Measurements from ENCODE around the gene MAP2K2.
A peak's percentile ranks its signal among the peaks of the same experiment; 100 is the strongest.
"Not testable (repeated sequence)": the region's sequence is repeated elsewhere in the genome, so short reads cannot be mapped to it uniquely, and the experiment has no call there.

Gene MAP2K2

GRCh38 chr19:4129050-4129449 is 5.1 kb upstream of the MAP2K2 start:
- DNase-seq = not testable (repeated sequence)

- DNase-seq = not testable (repeated sequence)
These were observed 3.4 kb upstream of the MAP2K2 start for GRCh38 chr19:4127322-4127721.

DNA sequence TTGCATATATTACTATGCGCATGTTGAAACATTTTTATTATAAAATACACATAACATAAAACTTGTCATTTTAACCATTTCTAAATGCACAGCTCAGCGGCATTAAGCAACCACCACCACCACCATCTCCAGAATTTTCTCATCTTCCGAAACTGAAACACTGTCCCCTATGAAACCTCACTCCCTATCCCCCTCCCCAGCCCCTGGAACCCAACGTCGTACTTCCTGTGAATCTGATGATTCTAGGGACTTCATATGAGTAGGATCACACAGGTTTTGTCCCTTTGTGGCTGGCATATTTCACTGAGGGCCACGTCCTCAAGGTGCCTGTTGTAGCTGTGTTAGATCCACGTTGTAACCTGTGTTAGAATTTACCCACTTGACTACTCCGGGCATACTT is 716 bp upstream of the MAP2K2 start:
- no peak for DNase-seq

- DNase-seq = no peak
These were observed 1.4 kb downstream of the MAP2K2 start for GRCh38 chr19:4122480-4122879.

- DNase-seq = no peak
These were observed 2.1 kb downstream of the MAP2K2 start for GRCh38 chr19:4121815-4122214.

DNA sequence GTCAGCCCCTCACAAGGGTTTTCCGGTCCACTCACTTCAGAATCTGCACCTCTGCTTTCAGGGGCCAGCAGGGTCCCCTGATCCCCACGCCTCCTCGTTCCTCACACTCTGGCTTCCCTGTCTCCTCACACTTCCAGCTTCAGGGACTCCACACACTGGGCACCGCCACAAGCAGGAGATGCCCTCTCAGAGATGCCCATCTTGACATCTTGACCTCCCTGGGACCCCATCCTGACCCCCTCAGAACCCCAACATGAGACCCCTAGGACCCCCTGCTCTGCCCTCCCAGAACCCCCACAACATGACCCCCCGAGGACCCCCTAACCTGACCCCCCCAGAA is 2.7 kb downstream of the MAP2K2 start:
- DNase-seq = no peak

GRCh38 chr19:4120559-4121272 is 3.2 kb downstream of the MAP2K2 start:
- no peak for DNase-seq

DNA sequence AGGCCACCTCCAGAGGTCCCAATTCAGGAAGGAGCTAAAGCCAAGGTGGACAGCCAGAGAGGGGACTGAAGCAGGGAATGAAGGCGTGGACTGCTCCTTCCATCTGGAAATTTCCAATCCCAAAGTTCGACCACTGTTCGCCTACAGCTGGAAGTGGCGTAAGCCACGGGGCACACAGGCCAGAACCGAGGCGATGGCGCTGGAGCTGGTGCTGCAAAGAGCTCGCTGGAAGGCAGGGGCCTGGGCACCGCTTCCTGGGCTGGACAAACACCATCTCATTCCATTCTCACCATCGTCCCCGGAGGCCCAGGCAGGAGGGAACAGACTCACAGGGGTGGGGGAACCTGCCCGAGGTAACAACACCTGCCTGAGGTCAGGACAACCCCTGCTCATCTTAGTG is 4.2 kb downstream of the MAP2K2 start:
- DNase-seq = no peak

DNA sequence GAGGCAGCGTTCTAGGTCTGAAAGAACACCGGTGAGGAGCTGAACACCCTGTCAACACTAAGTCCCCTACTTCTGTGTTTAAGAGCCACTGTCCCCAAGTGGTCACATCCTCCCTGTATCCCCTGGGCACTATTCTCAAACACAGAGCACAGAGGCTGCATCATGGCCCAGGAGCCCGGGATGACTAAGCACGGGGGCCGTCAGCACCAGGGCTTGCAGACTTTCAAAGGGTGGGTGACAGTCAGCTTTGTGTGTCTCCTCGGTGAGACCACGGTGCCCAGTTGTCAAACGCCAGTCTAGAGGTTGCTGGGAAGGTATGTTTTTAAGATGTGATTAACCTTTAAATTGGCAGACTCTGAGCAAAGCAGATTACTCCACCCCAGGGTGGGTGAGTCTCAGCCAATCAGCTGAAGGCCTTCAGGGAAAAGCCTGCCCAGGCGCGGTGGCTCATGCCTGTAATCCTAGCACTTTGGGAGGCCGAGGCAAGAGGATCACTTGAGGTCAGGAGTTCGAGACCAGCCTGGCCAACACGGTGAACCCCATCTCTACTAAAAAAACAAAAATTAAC is 8.0 kb downstream of the MAP2K2 start:
- DNase-seq = no peak

DNA sequence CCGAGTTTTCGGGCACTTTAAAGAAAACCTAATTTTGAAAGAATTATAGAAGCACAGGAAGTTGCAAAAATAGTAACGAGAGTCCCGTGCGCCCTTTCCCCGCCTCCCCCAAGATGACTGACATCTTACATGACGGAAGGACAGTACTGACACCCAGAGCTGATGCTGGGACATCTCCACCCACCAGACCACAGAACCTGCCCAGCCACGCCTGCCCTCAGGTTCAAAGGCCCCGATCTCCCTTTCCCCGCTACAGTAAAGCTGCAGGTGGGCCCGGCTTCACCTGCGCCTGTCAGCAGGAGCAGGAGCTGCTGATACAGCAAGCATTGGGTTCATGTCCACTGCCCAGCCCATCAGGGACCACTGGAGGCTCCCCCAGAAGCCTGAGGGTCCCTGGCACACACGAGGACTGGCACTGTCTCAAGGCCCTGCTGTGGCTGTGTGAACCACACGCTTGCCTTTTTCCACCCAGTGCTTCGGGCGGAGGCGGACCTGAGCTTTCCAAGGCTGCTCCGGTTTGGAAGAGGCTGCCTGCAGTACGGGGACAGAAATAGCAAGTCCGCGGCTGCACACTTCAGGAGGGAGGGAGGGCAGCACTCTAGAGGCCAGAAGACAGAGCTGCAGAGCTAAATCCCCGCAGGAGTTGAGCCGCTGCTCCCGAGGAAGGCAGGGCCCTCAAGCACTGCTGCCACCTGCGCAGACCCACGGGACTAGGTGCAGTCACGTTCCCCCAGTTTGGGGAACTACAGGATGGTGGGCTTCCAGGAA is 8.7 kb downstream of the MAP2K2 start:
- DNase-seq = peak; percentile 73

DNA sequence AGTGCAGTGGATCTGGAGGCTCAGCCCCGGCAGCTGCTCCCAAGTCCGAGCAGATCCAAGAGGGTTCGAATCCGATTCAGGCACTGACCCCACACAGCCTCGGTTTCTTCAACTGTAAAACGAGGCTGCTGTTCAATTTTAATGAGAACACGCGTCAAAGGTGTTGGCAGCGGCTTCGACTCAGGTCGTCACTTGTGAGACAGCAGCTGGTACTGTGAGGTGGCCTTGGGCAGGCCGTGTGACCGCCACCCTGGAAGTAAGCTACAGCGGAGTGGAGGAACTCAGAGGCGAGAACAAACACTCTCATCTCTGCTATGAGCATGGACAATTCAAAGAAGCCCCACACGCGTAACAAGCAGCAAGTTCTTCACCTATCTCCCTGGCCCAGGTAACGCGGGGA is 9.7 kb downstream of the MAP2K2 start:
- no peak for DNase-seq

GRCh38 chr19:4113398-4114088 is 10.4 kb downstream of the MAP2K2 start:
- no peak for DNase-seq

GRCh38 chr19:4112367-4112766 is 11.6 kb downstream of the MAP2K2 start:
- DNase-seq = no peak

GRCh38 chr19:4109626-4109945 is 14.3 kb downstream of the MAP2K2 start:
- DNase-seq = no peak

GRCh38 chr19:4108767-4109625 is 14.9 kb downstream of the MAP2K2 start:
- peak; percentile 82 for DNase-seq

GRCh38 chr19:4103080-4103433 is 20.9 kb downstream of the MAP2K2 start:
- DNase-seq = no peak

DNA sequence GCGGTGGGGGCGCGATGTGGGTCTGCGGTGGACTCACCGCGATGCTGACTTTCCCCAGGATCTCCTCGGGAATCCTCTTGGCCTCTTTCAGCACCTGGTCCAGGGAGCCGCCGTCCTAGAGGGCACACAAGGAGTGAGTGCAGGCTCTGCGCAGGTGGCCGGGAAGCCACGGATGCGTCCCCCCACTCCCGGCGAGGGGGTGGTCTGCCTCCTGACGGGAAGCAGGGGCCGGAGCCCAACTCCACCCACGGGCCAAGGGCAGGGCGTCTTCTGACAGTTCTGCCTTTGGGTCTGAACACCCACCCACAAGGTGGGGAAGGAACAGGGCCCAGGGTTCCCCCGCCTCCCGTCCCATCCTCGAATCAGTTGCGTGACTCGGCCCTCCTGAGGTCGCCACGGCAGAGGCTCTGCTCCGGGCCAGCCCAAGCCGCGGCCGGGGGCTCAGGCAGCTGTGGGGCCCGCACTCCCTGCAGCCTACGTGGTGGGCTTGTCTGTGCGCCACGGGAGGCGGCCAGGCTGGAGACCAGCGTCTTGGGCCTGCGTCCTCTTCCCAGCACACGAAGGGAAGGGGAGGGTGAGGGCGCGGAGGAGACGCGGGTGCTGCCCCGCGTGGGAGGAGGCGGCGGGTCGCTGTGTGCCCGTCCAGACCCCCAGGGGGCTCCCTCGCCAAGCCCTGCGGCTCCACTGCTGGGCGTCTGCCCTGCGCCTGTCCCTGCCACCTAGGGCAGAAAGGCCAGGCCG is 21.4 kb downstream of the MAP2K2 start:
- no peak for DNase-seq

GRCh38 chr19:4101496-4101770 is 22.5 kb downstream of the MAP2K2 start:
- no peak for DNase-seq

DNA sequence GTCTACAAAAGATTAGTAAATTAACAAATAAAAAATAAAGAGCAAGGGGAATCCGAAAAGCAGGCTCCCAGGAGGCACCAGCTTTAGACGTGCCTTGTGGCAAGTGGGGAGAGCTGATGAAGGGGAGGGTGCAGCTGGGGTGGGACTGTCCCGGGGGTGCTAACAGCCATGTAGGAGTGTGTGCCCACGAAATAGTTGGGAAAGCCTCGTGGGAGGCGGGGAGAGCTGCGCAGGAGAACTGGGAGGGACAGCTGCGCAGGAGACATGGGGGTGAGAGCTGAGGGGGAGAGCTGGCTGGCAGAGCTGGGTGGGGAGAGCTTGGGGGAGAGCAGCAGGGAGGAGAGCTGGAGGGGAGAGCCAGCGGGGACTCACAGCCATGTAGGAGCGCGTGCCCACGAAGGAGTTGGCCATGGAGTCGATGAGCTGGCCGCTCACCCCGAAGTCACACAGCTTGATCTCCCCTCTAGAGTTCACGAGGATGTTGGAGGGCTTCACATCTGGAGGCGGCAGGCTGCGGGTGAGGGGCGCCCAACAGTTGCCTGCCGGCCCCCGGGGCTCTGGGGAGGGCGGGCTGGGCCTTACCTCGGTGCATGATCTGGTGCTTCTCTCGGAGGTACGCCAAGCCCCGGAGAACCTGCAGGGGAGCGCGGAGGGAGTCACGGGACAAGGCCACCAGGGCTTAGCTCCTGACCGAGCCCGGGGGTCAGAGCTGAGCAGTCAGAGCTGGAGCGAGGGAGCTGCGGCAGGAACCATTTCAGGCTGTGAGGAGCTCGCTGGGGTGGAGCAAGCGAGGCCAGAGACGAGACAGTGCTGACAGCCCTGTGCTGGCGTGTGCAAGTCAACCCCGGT is 23.1 kb downstream of the MAP2K2 start:
- no peak for DNase-seq

GRCh38 chr19:4099041-4099764 is 24.7 kb downstream of the MAP2K2 start:
- no peak for DNase-seq

DNA sequence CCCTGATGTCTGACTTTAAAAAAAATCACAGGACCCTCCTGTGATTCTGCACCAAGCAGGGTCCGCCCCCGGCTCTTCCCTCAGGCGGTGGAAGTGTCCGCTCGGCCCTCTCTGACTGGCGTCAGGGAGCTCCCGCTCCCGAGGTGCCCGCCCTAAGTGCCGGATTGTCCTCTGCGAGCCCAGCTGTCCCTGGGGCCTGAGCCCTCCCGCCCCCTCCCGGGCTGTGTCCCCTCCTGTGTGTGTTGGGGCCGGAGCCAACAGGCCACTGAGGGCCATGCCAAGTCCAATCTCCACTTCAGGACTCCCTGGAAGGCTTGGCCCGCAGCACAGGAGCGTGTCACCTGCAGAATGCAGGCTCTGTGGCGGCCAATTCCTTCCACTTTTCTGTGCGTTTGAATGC is 25.4 kb downstream of the MAP2K2 start:
- DNase-seq = no peak
